ENCODE data around the gene C19orf12.

Gene C19orf12

DNA sequence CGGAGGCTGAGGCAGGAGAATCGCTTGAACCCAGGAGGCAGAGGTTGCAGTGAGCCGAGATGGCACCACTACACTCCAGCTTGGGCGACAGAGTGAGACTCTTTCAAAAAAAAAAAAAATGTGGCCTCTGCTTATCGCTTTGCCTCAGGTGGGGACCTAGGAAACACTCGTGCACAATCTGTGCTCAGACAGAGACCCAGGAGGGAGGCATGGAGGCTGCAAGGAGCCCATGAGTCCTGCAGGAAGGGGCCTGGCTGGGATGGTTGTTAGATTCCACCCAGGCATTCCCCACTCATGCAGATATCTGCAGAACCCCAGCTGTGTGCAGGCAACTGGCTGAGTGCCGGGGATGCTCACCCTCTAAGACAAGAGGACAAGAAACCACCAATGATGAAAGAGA, 43.8 kb upstream of the C19orf12 start:
- H3K4me3 ChIP-seq (ENCODE audit: low read depth, low read length): no peak overlapping the region
- TF ChIP-seq, protein P1, sequence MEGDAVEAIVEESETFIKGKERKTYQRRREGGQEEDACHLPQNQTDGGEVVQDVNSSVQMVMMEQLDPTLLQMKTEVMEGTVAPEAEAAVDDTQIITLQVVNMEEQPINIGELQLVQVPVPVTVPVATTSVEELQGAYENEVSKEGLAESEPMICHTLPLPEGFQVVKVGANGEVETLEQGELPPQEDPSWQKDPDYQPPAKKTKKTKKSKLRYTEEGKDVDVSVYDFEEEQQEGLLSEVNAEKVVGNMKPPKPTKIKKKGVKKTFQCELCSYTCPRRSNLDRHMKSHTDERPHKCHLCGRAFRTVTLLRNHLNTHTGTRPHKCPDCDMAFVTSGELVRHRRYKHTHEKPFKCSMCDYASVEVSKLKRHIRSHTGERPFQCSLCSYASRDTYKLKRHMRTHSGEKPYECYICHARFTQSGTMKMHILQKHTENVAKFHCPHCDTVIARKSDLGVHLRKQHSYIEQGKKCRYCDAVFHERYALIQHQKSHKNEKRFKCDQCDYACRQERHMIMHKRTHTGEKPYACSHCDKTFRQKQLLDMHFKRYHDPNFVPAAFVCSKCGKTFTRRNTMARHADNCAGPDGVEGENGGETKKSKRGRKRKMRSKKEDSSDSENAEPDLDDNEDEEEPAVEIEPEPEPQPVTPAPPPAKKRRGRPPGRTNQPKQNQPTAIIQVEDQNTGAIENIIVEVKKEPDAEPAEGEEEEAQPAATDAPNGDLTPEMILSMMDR (IDR thresholded peaks at IDR 0.05; ENCODE audit: low read depth, low read length): no peak

DNA sequence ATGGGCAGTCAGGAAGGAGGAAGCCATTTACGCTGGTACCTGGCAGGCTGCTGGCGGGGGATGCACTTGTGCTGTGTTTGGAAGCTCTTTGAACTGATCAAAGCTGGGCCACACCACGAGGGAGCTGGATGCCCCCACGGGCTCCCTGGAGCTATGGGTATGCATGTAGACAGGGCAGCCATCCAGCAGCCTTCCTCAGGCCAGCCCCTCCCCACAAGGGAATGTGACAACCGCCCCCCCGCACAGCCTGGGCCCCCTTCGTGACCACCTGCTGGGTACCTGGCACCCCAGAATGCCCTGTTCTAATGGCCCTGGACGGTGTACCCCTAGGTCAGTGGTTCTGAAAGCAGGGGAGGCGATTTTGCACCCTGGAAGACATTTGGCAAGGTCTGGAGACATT, 42.5 kb upstream of the C19orf12 start:
- TF ChIP-seq, protein P1 (IDR thresholded peaks at IDR 0.05; ENCODE audit: low read depth, low read length): no peak
- no peak overlapping the region for H3K4me3 ChIP-seq (ENCODE audit: low read depth, low read length)

DNA sequence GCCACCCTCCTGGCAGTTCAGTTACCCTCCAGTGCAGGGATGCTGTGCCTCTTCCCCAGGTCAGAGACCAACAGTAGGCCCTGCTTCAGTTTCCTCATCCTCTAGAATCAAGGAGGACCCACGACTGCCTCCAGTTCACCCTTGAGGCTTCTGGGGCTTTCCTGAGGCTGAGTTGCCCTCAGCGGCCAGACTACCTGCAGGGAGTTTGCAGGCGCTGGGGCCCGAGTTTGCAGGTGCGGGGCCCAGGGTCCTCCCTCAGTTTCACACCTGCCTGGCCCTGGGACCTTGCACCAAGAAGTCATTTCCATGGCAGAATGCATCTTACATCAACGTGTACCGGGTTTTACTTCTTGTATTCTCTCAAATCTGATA, 38.9 kb upstream of the C19orf12 start:
- no peak overlapping the region for H3K4me3 ChIP-seq (ENCODE audit: low read depth, low read length)
- TF ChIP-seq, protein P1 (IDR thresholded peaks at IDR 0.05; ENCODE audit: low read depth, low read length): no peak

DNA sequence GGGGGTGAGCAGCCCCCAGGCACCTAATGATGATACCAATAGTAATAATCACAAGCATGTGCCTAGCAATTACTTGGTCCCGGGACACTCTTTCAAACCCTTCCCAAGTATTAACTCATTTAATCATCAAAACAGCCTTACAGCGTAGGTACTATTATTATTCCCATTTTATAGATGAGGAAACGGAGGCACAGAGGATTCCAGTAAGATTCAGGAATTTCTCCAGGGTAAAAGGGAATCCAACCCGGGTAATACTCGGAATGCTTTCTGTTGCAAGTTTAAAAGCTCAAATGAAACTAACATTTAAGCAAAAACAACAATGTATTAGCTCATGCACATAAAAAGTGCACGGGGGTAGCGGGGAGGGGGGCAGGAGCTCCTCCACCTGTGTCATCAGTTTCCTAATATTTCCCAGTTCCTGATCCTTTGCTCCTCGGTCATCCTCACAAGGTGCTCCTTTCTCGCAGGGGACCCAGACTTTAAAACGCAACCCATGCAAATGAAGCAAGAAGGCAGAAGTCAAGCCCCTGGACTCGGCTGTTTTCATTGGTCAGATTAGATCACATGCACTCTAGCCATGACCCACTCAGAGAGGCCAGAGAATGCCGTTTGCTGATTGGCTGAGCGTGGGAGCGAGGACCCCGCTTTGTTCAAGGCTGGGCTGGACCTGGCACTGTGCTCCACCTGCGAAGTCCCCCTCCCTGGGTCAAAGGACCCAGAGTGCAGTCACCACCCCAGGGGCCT, 38.3 kb upstream of the C19orf12 start:
- H3K4me3 ChIP-seq (ENCODE audit: low read depth, low read length): no peak overlapping the region
- TF ChIP-seq, protein P1 (IDR thresholded peaks at IDR 0.05; ENCODE audit: low read depth, low read length): no peak

DNA sequence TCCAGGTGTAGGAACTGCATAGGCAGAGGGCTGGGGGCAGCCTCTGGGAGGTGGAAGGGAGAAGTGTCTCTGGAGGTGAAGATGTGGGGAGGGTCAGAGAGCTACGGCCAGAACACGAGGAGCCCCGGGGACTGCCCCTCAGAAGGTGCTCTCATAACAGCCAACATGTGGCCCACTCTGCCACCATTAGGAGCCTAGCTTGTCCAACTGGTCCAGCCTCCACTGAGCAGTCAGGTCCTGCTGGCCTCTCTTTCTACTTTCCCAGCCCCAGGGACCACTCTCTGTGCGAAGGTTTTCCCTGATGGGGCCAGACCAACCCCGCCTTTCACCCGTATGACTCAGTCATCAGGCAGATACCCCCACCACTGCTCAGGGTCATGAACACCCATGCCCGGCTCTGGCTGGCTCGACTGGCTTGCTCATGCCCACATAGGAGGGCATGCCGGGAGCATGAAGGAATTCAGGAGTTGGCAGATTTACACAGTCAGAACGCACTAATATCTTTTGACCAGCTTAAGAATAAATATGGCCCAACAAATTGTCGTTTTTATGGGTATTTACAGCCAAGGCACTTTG, 37.5 kb upstream of the C19orf12 start:
- TF ChIP-seq, protein P1 (IDR thresholded peaks at IDR 0.05; ENCODE audit: low read depth, low read length): no peak
- H3K4me3 ChIP-seq (ENCODE audit: low read depth, low read length): no peak overlapping the region

DNA sequence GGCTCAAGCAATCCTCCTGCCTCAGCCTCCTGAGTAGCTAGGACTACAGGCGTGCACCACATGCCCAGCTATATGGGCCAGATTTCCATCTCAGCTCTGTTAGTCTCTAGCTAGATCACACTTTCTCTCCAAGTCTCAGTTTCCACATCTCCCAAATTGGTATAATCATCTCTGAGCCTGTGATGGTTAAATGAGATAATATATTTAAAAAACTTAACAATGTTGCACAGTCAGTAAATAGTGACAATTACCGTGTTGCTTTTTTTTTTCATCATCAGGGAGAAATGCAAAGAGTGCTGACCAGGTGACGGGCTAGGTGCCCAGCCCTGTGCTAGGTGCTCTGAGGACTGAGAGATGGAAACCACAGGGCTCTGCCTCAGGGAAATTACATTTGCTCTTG, 36.9 kb upstream of the C19orf12 start:
- TF ChIP-seq, protein P1 (IDR thresholded peaks at IDR 0.05; ENCODE audit: low read depth, low read length): no peak

DNA sequence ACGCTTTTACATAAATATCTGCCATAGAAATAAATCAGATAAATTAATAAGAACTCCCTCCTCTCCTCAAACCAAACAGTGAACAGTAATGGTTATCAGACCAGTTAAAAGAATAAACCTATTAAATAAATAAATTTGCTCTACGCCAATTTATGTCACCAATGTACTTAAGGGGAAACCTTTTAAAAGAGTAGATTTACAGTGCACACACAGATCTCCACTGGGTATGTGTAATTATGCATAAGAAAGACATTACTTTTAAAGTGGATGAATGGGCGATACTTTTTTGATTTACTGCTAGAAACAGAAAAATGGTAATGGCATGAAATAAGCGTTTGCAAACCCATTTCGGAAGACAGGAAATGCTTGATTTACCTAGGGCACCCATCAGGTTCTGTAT, 34.9 kb upstream of the C19orf12 start:
- no peak overlapping the region for H3K4me3 ChIP-seq (ENCODE audit: low read depth, low read length)
- TF ChIP-seq, protein P1 (IDR thresholded peaks at IDR 0.05; ENCODE audit: low read depth, low read length): no peak

More for the DNA sequence above, 36.9 kb upstream of the C19orf12 start:
- H3K4me3 ChIP-seq (ENCODE audit: low read depth, low read length): no peak overlapping the region
